RPMI8226 (cell line): ENCODE measurements around the gene MAP2K1.

Experiments
- DNase-seq: peaks from one replicate; pipeline ENCODE4 v3.0.0-alpha.2; 2015

Gene MAP2K1

GRCh38 chr15:66505818-66506217 is 119.1 kb downstream of the MAP2K1 start:
- DNase-seq = no peak

GRCh38 chr15:66508293-66508883 is 121.7 kb downstream of the MAP2K1 start:
- DNase-seq = no peak

DNA sequence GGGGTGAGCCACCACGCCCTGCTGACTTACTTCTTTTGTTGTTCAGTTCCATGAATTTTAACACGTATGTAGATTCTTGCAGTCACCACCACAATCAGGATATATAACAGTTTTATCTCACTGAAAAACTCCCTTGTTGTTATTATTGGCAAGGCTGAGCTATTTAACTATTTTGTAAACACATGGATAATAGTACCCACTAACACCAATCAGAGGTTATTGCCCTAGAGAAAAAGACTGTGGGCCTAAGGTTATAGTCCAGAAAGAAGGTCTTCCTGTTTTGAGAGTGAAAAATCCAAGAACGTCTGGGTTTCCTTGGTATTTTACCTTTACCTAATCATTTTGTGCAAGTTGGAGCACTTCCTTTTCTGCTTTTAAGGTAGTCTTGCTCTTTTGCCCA is 127.9 kb downstream of the MAP2K1 start:
- DNase-seq = no peak

DNA sequence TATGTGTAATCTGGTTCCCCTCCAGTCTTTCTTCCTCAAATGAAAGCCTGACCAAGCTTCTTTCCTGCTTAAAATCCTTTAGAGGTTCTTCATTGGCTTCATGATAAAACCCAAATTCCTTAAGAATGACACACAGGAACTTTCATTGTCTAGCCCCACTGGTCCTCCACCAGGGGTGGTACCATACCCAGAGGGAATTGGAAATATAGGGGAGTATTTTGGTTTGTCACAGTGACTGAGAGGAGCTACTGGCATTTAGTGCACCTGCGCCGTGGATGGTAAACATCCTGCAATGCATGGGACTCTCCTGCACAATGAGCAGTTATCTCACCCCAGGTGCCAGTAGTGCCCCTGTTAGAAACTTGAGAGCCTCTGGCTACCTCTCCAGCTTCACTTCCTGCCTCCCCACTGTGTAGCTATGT is 129.2 kb downstream of the MAP2K1 start:
- DNase-seq = no peak

GRCh38 chr15:66523926-66524325 is 137.2 kb downstream of the MAP2K1 start:
- DNase-seq = no peak

GRCh38 chr15:66524838-66525237 is 138.1 kb downstream of the MAP2K1 start:
- no peak for DNase-seq

DNA sequence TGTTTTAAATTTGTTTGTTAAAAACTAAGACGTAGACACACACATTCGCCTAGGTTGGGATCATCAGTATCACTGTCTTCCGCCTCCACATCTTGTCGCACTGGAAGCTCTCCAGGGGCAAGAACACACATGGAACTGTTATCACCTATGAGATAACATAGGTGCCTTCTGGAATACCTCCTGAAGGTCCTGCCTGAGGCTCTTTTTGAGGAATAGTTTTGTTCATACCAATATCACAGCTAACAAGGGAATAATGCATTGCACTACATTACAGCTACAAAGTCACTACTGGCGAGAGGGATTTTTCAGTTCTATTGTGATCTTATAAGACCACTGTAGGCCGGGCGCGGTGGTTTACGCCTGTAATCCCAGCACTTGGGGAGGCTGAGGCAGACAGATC is 148.3 kb downstream of the MAP2K1 start:
- no peak for DNase-seq
